ENCODE measurements around the gene SLC2A13. TPM values are rescaled to one million over a fixed set of nuclear protein-coding genes. Genes with fewer than 3 reads are reported as not detected.

SLC2A13 gene
- polyA plus RNA-seq, 3 donors, result 2.2 to 2.9 (median 2.5) TPM

GRCh38 chr12:39807043-39807442 is 298.8 kb downstream of the SLC2A13 start:
- no peak for DNase-seq
- Histone ChIP-seq H3K9ac (ENCODE audit: insufficient read depth, low read length, poor library complexity, severe bottlenecking) (no peak overlapping the region), H4K20me1 (ENCODE audit: insufficient read depth, low read length) (no peaks in the 10 kb centered on the region), H2AFZ (ENCODE audit: insufficient read depth, low read depth, low read length, poor library complexity, severe bottlenecking) (no peak overlapping the region), H3K4me3 (replicated peaks in 1 of 3; ENCODE audit: low read depth in 2 of 3, low read length in 3 of 3) (no peak overlapping the region), H3K4me2 (replicated peaks; ENCODE audit: extremely low read depth, low read length, poor library complexity, severe bottlenecking) (no peak overlapping the region), H3K27ac (ENCODE audit: low read depth in 1 of 2, low read length in 2 of 2) (no peak overlapping the region), H3K79me2 (ENCODE audit: insufficient read depth, low read length) (no peaks in the 10 kb centered on the region), H3K27me3 (ENCODE audit: control insufficient read depth in 2 of 2, insufficient read depth in 2 of 2, low read length in 2 of 2) (no peaks in the 10 kb centered on the region), H3K9me3 (replicated peaks in 1 of 2; ENCODE audit: control insufficient read depth in 1 of 2, insufficient read depth in 1 of 2, low read length in 2 of 2) (peaks cover 0 to 6% of the 10 kb centered on the region in 2 donors), H3K4me1 (ENCODE audit: control insufficient read depth in 1 of 2, insufficient read depth in 2 of 2, low read length in 2 of 2) (no peaks in the 10 kb centered on the region), H3K36me3 (replicated peaks in 1 of 2; ENCODE audit: control insufficient read depth in 1 of 2, insufficient read depth in 2 of 2, low read length in 2 of 2) (no peaks in the 10 kb centered on the region)
- H3K27me3 Mint-ChIP-seq (ENCODE audit: low read depth in 3 of 3), result no peaks in the 10 kb centered on the region
- H3K4me3 Mint-ChIP-seq, result no peak overlapping the region
- no peak overlapping the region for H3K27ac Mint-ChIP-seq
- intact Hi-C loops (cut with micrococcal nuclease), result no loop called here
- TF ChIP-seq CTCF (IDR thresholded peaks at IDR 0.05), result peak; percentile 16
- H3K4me1 Mint-ChIP-seq, result no peaks in the 10 kb centered on the region
- WGBS (ENCODE audit: insufficient coverage), result 93% methylated on average over 3 of the region's 5 CpGs
- peaks cover 0 to 7% (median 3%) of the 10 kb centered on the region in 7 donors for H3K9me3 Mint-ChIP-seq
- peaks cover 0 to 1% of the 10 kb centered on the region in 2 donors for H3K36me3 Mint-ChIP-seq

GRCh38 chr12:39805651-39806050 is 300.2 kb downstream of the SLC2A13 start:
- DNase-seq, result no peak
- H4K20me1 ChIP-seq (ENCODE audit: insufficient read depth, low read length), result no peaks in the 10 kb centered on the region
- H3K27ac Mint-ChIP-seq, result no peak overlapping the region
- no peak overlapping the region for H3K4me2 ChIP-seq (replicated peaks; ENCODE audit: extremely low read depth, low read length, poor library complexity, severe bottlenecking)
- H3K4me3 ChIP-seq (replicated peaks in 1 of 3; ENCODE audit: low read depth in 2 of 3, low read length in 3 of 3), result no peak overlapping the region
- WGBS (ENCODE audit: insufficient coverage), result no CpG with 5 or more reads among the region's 2 CpGs
- H3K27me3 Mint-ChIP-seq (ENCODE audit: low read depth in 3 of 3), result no peaks in the 10 kb centered on the region
- no peaks in the 10 kb centered on the region for H3K4me1 Mint-ChIP-seq
- no peak overlapping the region for H3K4me3 Mint-ChIP-seq
- peaks cover 0 to 5% of the 10 kb centered on the region in 2 donors for H3K9me3 ChIP-seq (replicated peaks in 1 of 2; ENCODE audit: control insufficient read depth in 1 of 2, insufficient read depth in 1 of 2, low read length in 2 of 2)
- H3K27me3 ChIP-seq (ENCODE audit: control insufficient read depth in 2 of 2, insufficient read depth in 2 of 2, low read length in 2 of 2), result no peaks in the 10 kb centered on the region
- H3K9me3 Mint-ChIP-seq, result peaks cover 0 to 6% (median under 1%) of the 10 kb centered on the region in 7 donors
- TF ChIP-seq CTCF (IDR thresholded peaks at IDR 0.05), result no peak
- H3K4me1 ChIP-seq (ENCODE audit: control insufficient read depth in 1 of 2, insufficient read depth in 2 of 2, low read length in 2 of 2), result no peaks in the 10 kb centered on the region
- H3K36me3 ChIP-seq (replicated peaks in 1 of 2; ENCODE audit: control insufficient read depth in 1 of 2, insufficient read depth in 2 of 2, low read length in 2 of 2), result no peaks in the 10 kb centered on the region
- peaks cover 0 to 2% of the 10 kb centered on the region in 2 donors for H3K36me3 Mint-ChIP-seq
- H2AFZ ChIP-seq (ENCODE audit: insufficient read depth, low read depth, low read length, poor library complexity, severe bottlenecking), result no peak overlapping the region
- no peak overlapping the region for H3K9ac ChIP-seq (ENCODE audit: insufficient read depth, low read length, poor library complexity, severe bottlenecking)
- H3K79me2 ChIP-seq (ENCODE audit: insufficient read depth, low read length), result no peaks in the 10 kb centered on the region
- H3K27ac ChIP-seq (ENCODE audit: low read depth in 1 of 2, low read length in 2 of 2), result no peak overlapping the region
- intact Hi-C loops (cut with micrococcal nuclease), result no loop called here
